Left lung (tissue), 10 donors: Measurements from ENCODE around the gene PKMYT1. TPM values are rescaled to one million over a fixed set of nuclear protein-coding genes. Genes with fewer than 3 reads are reported as not detected.

Source experiments
- ATAC-seq: fragments of 200-7000 bp; cut with Tn5 transposase; one replicate; pipeline ENCODE4 v1.9.1; 2020; ENCODE audit warnings: moderate library complexity
- DNase-seq, 4 donors: peaks; one replicate each; pipeline ENCODE4 v3.0.0-alpha.2; 2013 to 2020
- H3K27ac ChIP-seq, 2 donors: fragments of 200-600 bp; sonication (generic) in 1 of 2; one replicate each; pipeline versions ENCODE4 v1.5.0 to v1.8.0; 2020 to 2021
- H3K27me3 ChIP-seq, 2 donors: fragments of 200-600 bp; sonication (generic) in 1 of 2; one replicate each; pipeline versions ENCODE4 v1.5.0 to v1.8.0; 2020 to 2021
- H3K36me3 ChIP-seq, 2 donors: fragments of 200-600 bp; sonication (generic) in 1 of 2; one replicate each; pipeline versions ENCODE4 v1.5.0 to v1.8.0; 2020 to 2021
- H3K4me1 ChIP-seq, 2 donors: fragments of 200-600 bp; one replicate each; pipeline ENCODE4 v1.8.0; 2021
- H3K4me3 ChIP-seq, 2 donors: fragments of 200-600 bp; sonication (generic) in 1 of 2; one replicate each; pipeline versions ENCODE4 v1.5.0 to v1.8.0; 2020 to 2021; ENCODE audit warnings: mild to moderate bottlenecking in 1 of 2
- H3K9me3 ChIP-seq, 2 donors: fragments of 200-600 bp; sonication (generic) in 1 of 2; one replicate each; pipeline versions ENCODE4 v1.5.0 to v1.8.0; 2020 to 2021
- CTCF ChIP-seq, 2 donors: fragments of 200-600 bp; sonication (generic) in 1 of 2; IDR thresholded peaks; one replicate each; pipeline versions ENCODE4 v1.5.0 to v1.8.0; 2021; ENCODE audit warnings: antibody characterized with exemption in 2 of 2
- intact Hi-C, 2 donors: fragments of 100-400 bp; cut with DNase I; formaldehyde crosslinking; loops; one replicate each; pipeline versions ENCODE4 v1.11.2 to v1.14.2; 2022
- polyA plus RNA-seq, 6 donors: library from polyadenylated mRNA; unstranded; fragments of 120-200 nt; gene quantifications; one replicate each; pipeline ENCODE4 v1.2.1, GENCODE V29; 2013; ENCODE audit not compliant: insufficient read length in 6 of 6
- total RNA-seq, 2 donors: library from RNA; stranded (reverse); fragmentation: NEBNext Ultra II Directional; extraction: Animal tissue kit (Norgen Biotek cat#: 25700); gene quantifications; one replicate each; pipeline ENCODE4 v1.2.1, GENCODE V29; 2021
- donor health status: DM: no; HTN: yes; CAD: no.
- donor health status: DM: no; HTN: no; CAD: no.

PKMYT1 gene
- total and polyA plus RNA-seq, 8 donors: 13.9 to 21.8 (median 17.2) TPM

GRCh38 chr16:3009568-3010390 is 29.5 kb upstream of the PKMYT1 start:
- Histone ChIP-seq H3K27ac (peak overlapping the region; percentile 72 to 89), H3K27me3 (peaks cover 14 to 95% of the 10 kb centered on the region in 2 donors), H3K4me1 (peaks cover 7 to 62% of the 10 kb centered on the region in 2 donors), H3K4me3 (no peak overlapping the region), H3K36me3 (no peaks in the 10 kb centered on the region), H3K9me3 (no peaks in the 10 kb centered on the region)
- DNase-seq (peak in 2 of 4 donors; percentile 79 to 91), ATAC-seq (peak; percentile 72)
- intact Hi-C loops: no loop called here
- TF ChIP-seq CTCF (IDR thresholded peaks at IDR 0.05): no peak

DNA sequence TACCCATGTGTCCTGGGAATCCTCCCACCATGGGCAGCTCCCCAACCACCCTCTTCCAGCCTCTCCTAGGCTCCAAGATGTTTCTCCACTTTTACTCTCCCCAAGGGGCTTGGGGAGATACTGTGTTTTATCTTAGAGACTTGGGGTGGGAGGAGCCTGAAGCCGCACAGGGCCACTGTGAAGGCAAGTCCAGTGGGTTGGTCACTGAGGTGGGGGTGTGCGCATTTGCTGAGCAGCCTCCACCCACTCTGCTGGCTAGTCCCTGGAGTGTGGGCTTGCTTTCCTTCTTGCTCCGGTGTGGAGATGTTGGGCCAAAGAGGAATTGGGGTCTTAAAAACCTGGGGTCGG is 28.4 kb upstream of the PKMYT1 start:
- Histone ChIP-seq H3K36me3 (no peaks in the 10 kb centered on the region), H3K4me1 (peaks cover 7 to 62% of the 10 kb centered on the region in 2 donors), H3K27me3 (peaks cover 14 to 88% of the 10 kb centered on the region in 2 donors), H3K9me3 (no peaks in the 10 kb centered on the region), H3K4me3 (no peak overlapping the region), H3K27ac (peak overlapping the region in 1 of 2 donors; percentile 89)
- no peak for DNase-seq
- no peak for ATAC-seq
- no peak for TF ChIP-seq CTCF (IDR thresholded peaks at IDR 0.05)
- intact Hi-C loops: no loop called here

GRCh38 chr16:3007957-3008689 is 27.9 kb upstream of the PKMYT1 start:
- intact Hi-C loops: no loop called here
- peaks cover 7 to 66% of the 10 kb centered on the region in 2 donors for H3K4me1 ChIP-seq
- H3K27me3 ChIP-seq: peaks cover 14 to 82% of the 10 kb centered on the region in 2 donors
- peak overlapping the region in 1 of 2 donors; percentile 89 for H3K27ac ChIP-seq
- no peaks in the 10 kb centered on the region for H3K36me3 ChIP-seq
- peak overlapping the region in 1 of 2 donors; percentile 26 for H3K4me3 ChIP-seq
- ATAC-seq (no peak), DNase-seq (peak in 1 of 4 donors; percentile 74)
- H3K9me3 ChIP-seq: no peaks in the 10 kb centered on the region
- no peak for TF ChIP-seq CTCF (IDR thresholded peaks at IDR 0.05)

DNA sequence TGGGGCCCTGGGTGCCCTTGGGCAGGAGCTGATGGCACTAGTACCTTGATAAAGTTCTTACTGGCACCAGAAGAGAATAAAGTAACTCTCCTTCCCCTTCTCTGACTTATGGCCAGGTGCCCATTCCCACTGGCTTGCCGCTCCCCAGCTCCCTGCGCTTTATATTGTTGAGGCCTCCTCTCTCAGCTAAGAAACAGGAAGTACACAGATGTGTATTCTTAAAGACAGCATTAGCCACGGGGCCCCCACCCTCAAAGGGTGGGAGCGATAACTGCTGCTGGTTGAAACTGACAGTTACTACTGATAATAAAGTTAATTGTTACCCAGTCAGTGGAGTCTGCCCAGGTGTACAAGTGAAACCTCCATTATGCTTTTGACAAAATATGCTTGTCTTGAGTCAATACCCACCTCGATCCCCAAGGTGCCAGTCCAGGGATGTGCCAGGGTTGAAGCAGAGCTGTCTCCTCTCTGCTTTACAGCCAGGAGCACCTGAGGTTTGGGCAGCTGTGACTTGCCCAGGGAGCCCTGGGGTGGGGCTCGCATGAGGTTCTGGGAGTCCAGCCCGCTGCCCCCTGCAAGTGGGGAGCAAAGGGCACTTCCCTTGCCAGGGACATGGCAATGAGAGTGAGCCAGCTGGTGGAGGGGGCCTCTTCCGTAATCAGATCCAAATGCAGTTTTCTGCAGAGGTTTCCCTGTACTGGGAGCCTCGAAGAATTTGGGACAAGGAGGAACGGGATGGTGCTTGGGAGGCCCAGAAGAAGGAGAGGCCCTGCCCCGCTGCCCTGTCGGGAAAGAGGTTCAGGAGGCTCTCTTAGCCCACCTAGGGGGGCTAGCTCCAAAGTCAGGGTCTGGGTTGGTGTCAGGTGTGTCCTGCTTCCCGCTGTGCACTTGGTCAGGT is 27.1 kb upstream of the PKMYT1 start:
- intact Hi-C loops: no loop called here
- Histone ChIP-seq H3K27ac (peak overlapping the region in 1 of 2 donors; percentile 89), H3K4me1 (peaks cover 7 to 60% of the 10 kb centered on the region in 2 donors), H3K36me3 (no peaks in the 10 kb centered on the region), H3K4me3 (peak overlapping the region in 1 of 2 donors; percentile 26), H3K9me3 (no peaks in the 10 kb centered on the region), H3K27me3 (peaks cover 12 to 74% of the 10 kb centered on the region in 2 donors)
- no peak for TF ChIP-seq CTCF (IDR thresholded peaks at IDR 0.05)
- no peak for DNase-seq
- ATAC-seq: no peak
